ENCODE data around the gene NLGN1.

GRCh38 chr3:173702561-173702960, 305.0 kb downstream of the NLGN1 start:
- no peak for TF ChIP-seq CTCF (IDR thresholded peaks at IDR 0.05 in 2 of 3, conservative IDR thresholded peaks at IDR 0.05 in 1 of 3; ENCODE audit: borderline replicate concordance in 1 of 3, insufficient read depth in 1 of 3, low read depth in 2 of 3, low read length in 2 of 3)
- no peak for TF ChIP-seq SRF (IDR thresholded peaks at IDR 0.05; ENCODE audit: low read depth)
- TF ChIP-seq EZH2phosphoT487 (IDR thresholded peaks at IDR 0.05; ENCODE audit: borderline replicate concordance), result no peak
- no peak for TF ChIP-seq FOSL1 (IDR thresholded peaks at IDR 0.05; ENCODE audit: low read depth)
